Measurements from ENCODE around the gene AVPR2.
A peak's percentile ranks its signal among the peaks of the same experiment; 100 is the strongest.

Gene AVPR2

DNA sequence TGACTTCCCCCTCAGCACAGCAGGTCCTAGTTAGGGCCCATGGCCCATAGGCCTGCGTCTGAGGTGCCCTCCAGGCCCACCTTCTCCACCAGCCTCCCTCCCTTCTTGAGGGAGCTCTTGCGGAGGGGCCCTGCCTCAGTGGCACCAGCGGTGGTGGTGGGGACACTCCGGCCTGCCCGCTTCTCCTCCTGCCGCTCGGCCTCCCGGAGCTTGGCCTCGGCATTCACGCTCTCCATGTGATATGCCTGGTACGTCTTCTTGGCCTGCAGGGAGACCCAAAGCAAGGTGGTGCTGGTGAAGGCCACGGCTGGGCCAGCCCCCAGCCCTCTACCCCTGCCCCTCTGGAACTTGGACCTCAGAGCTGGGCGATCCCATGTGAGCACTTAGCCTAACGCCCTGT is 16.1 kb downstream of the AVPR2 start:
- FAIRE-seq = no peak

DNA sequence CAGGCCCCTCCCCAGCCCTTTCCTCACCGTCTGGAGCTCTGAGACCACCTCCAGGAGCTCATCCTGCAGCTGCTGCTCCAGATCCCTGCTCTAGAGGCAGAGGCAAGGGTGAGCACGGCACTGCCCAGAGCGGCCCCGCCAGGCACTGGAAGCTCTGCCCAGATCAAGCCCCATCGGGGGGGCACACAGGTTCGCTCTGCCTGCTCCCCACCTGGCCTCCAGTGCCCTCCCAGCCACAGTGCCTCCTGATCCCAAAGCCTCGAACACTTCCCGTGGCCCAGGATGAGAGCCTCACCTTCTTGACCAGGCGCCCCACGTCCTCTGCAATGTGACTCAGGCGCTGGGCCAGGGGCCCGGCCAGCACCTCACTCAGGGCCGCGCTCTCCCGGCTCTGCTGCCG is 16.6 kb downstream of the AVPR2 start:
- FAIRE-seq = no peak

DNA sequence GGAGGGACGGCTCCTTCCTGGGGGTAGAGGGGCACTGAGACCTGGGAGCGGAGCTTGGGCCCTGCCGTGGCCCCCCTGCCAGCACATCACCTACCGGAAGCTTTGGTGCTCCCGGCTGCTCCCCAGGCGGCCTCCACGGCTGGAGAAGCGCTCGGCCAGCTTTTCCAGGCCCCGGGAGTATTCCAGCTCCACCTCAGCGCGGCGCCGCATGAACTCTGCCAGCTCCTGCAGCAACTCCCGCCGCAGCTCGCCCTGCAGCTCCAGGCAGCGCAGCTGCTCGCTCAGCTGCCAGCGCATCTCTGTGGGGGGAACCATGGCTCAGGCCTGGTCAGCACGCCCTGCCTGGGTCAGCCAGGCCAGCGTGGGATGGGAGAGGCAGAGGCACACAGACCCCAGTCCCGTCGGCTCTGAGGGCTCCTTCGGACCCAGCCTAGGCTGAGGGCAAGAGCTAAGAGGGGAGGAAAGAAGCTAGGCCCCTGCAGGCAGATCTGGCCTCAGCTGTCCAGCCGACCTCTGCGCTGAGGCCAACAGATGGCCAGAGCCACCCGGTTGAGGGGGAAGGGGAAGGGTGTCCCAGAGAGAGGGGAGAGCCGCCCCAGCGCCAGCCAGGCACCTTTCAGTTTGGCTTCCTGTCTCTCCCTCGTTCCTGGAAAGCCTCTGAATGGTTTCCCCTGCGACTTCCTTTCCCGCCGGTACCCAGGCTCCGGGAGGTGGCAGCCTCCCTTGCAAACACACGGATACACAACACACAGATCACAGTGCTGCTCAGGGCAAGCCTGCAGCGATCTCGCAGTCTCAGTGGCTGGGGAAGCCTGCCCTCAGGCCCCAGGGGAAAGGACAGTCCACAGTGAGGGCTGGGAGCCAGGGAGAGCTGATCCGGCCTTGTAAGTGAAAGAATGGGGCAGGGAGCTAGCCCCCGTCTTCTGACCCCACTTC is 17.3 kb downstream of the AVPR2 start:
- no peak for FAIRE-seq

- FAIRE-seq = no peak
These were observed 18.7 kb downstream of the AVPR2 start for GRCh38 chrX:153922932-153923857.

DNA sequence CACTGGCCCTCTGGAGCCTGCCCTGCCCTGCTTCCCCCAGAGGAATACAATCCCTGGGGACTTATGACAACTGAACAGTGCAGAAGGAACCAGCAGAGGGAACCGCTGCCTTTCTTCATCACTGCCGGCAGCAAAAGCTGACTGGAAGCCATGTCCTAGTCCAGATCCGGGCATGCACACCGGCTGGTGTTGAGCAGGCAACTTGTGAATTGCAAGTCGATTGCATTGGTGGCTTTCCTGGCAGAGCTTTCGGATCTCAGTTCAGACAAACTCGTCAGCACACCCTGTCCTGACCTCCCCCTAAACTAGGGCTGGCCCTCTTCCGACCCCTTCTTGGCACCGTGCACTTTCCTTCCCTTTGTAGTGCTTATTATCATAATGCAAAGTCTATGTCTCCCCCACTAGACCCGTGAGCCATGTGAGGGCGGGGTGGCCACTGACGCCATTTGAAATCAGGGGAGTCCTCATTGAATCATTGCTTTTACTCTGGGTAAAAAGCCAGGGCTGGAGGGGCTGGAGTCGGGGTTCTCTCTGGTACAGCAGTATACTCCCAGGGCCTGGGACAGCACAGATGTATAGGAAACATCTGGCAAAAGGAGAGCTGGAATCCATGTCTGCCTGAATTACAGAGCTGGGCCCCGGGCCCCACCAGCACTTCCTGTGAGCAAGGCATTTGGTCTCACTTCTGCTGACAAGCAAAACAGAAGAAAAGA is 19.8 kb downstream of the AVPR2 start:
- no peak for FAIRE-seq

DNA sequence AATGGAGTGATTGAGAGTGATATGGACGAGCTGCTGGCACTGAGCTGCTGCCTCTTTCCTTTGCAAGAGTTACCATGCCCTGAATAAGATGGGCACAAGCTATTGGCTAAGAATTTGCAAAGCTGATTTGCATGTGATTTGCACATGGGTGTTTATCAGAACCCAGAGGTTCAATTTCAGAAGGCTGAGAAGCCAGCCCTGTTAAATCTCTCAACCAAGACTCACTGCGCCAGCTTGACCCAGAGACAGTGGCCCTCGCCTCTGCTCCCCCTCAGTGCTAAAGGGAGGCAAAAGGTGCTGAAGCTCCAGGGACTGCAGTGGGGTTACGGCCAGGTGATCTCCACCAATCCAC is 20.9 kb downstream of the AVPR2 start:
- FAIRE-seq = no peak

DNA sequence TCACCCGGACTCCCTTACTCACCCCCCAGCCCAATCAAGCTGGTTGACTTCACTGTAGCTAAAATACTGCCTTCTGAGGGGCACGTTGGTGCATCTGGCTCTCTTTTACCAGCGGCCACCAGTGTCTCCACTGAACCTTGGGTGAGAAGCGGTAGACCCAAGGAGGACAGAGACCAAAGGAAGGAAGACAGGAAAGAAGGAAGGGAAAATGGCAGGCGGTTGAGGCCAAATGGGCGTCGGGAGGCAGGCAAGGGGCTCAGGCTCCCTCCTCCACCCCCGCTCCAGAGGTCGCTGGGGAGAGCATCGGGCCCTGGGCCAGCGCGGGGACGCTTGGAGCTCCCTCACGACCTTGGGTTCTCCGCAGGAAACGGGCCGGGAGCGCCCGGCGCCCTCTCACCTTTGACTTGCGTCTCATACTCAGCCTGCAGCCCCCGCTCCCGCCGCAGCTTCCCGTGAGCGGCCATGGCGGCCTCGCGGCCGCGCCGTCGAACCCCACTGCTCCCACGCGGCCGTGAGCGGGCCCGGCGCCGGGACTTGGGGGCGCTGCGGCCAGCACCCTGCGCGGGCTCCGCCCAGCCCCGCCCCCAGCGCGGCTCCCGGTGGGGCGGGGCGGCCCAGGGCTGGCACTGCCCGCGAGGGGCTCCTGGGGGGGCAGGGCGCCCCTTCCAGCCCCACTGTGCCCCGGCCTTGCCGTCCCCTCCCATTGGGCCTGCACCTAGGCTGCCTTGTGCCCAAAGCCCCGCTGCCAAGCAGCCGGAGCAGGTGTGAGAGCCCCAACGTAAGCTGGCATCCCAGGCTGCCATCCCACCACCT is 21.5 kb downstream of the AVPR2 start, which contains the start of gene ARHGAP4:
TSS of gene ARHGAP4 (minus strand) at position 526 of the 813 bp plus-strand sequence. CDS start at position 464, 62 bp downstream.
- FAIRE-seq = no peak

DNA sequence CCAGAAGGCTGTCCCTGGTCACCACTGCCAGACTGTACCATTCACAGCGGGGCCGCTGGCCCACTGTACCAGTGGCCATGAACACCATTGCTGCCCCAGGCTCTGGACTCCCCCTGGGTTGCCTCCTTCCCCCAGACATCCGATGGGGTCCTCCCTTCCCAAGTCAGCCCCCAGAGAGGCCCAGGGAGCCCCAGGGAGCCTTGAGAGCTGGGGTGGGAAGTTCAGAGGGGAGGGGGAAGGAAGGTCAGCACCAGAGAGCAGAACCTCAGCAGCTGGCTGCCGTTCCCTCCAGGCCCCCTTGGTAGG is 22.0 kb downstream of the AVPR2 start:
- FAIRE-seq = no peak

DNA sequence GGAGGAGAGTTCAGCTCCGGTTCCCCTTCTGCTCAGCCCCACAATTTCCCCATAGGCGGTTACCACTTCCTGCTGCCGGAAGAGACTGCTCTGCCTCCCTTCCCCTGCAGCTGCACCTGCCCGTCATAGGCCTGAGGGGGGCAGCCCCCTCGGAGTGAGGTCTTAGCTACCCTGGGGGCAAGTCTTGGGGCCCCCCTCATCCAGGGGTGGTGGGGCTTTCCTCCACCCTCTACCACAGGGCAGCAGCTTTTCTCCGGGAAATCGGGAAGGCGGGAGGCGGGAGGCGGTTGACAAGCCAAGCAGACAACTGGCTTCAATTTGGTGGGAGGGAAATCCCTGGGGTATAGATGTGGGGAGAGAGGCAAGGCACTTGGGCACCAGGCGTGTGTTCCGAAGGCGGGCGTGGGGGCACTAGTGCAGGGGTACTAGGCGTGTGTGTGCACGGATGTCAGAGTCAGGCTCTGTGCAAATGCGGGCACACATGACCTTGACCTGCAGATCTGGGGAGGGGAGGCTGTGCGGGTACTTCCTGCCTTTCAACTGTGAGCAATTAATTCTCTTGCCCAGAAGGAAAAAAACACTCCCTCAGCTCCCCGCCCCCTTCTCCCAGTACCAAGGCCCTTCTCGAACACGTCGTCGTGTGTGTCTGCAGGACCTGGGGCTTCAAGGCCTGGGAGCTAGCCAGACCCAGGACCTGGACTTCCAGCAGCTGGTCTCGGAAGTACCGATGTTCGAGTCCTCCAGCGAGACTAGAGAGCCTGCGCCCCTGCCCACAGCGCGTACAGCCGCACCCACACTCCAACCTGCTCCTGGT is 22.6 kb downstream of the AVPR2 start:
- FAIRE-seq = no peak

DNA sequence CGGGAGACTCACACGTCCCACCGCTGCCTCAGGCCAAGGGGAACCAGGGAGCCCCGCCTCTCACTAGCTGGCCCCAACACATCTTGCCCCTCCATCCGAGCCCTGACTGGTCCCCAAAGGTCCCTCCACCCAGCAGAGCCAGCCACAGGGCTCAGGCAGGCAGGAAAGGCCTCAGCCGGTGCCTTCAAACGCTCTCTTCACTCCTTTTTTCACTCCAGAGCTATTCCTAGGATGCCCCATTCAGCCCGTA is 23.1 kb downstream of the AVPR2 start:
- FAIRE-seq = no peak

GRCh38 chrX:153927922-153928760 is 23.7 kb downstream of the AVPR2 start:
- peak; percentile 96 for FAIRE-seq

- no peak for FAIRE-seq
These were observed 24.4 kb downstream of the AVPR2 start for GRCh38 chrX:153928846-153929245.

DNA sequence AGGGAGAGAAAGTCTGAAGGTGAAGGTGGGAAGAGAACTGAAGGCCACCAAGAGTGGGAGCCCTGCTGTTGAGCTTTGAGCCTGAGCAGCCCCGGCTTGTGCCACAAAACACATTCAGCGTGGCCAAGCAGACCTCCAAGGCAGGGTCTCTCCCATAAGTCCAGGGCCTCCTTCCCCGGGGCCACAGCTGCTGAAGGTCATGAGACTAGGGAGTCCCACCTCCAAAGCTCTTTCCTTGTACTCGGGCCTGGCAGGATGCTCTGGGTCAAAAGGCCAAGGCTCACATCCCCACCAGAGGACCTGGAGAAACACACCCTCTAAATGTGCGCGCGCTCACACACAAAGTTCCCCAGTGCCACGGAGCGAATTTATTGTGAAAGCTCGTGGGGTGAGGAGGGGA is 25.1 kb downstream of the AVPR2 start:
- no peak for FAIRE-seq

DNA sequence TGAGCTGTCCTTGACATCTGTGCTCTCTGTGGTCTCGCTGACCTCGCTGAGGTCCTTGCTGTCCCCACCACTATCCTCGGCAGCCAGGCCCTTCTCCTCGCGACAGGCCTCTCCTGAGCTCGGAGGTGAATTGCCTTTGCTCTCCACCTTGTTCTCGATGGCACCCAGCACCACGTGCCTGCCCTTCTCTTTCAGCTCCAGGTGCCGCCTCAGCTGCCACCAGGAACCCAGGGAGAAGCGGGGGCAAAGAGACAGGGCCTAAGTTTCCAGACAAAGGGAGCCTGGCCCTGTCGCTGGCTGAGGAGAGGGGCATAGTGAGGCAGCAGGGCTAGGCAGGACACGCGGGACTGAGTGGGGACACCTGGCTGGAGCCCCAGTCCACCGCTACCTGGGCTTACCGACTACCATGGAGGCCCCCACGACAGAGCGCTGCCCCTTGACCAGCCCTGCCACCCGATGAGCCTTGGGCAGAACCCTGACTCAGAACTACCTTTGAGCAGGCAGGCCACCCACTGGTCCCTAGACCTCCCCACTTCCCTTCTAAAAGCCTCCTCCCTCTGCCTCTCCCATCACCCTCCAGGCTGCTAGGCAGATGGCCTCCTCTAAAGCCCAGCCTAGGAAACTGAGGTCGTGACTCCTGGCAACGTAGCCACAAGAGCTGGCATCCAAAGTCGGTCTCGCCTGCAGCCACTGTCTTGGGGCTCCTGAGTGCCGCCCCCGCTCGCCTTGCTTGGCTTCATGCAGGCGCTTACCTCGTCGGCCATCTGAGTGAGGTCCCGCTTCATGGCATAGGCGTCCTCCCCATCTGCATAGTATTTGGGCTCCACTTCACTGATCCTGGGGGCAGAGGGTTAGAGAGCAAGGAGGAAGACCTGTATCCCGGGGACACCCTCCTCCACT is 25.8 kb downstream of the AVPR2 start:
- no peak for FAIRE-seq

DNA sequence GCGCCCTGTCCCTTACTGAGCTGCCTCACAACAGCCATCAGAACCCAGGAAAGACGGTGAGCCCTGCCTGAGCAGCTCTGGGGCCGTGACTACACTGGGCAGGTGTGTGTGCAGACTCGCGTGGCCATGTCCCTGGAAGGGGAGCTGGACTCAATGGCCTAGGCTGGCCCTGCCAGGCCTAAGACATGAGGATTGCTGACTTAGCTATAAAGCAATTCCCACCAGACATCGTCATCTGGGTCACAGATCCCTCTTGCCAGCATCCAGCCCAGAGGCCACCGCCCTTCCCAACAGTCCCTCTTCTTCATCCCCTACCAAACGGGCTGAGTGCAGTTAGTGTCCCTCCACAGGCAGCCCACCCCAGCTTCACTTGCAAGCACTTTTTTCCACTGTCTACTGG is 26.7 kb downstream of the AVPR2 start:
- no peak for FAIRE-seq

GRCh38 chrX:153931748-153932147 is 27.3 kb downstream of the AVPR2 start:
- no peak for FAIRE-seq

- FAIRE-seq = no peak
These were observed 27.9 kb downstream of the AVPR2 start for GRCh38 chrX:153932220-153932915.

DNA sequence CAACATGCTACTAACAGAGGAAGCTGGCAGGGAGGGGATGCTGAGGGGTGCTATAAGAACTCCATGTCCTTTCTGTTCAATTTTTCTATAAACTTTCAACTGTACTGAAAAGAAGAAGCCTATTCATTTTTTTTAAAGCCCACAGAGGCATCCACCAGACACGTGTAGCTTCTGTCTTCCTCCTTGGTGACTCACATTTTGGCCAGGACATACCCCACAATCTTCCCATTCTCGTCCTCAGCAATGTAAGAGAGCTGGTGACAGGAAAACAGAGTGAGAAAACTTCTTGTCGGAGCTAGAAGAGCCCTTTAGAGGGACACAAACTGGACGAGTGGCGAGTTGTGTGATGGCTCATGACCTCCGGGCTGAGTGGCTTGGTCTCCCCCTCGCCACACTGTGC is 29.3 kb downstream of the AVPR2 start:
- FAIRE-seq = no peak

DNA sequence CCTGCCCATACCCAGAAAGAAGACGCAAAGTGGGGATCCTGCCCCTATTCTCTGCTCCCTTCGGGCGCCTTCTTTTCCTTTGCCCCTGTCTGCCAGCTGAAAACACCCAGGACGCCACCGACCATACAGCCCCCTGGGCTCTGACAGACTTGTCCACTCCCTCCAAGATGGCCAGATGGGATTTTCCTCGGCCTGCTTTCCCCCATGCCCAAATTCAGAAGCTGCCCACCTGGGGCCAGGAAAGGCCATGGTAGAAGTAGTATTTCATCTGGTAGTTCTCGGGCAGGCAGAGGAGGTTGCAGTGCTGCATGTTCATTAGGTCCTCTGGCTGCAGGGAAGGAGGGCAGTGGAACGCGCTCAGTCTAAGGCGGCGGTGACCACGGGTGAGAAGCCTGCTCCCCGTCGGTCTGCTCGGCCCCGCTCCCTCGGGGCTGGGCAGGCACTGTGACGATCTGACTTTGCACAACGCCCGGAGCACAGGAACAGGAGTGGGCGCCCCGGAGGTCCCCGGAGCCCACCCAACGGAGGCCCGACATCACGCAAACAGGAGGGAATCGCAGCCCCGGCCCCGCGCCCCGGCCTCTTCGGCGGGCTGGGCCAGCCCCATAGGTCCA is 29.8 kb downstream of the AVPR2 start:
- FAIRE-seq = no peak
